Measurements from ENCODE around the gene PMM1.

- TF ChIP-seq CTCF (IDR thresholded peaks at IDR 0.05) (no peak), POLR2A (IDR thresholded peaks at IDR 0.05) (no peak)
Observed at GRCh38 chr22:41535244-41535643, 54.4 kb downstream of the PMM1 start.
